GM19025 (cell line): ENCODE data around the gene PLA2G2A.
"Not testable (repeated sequence)": the region's sequence is repeated elsewhere in the genome, so short reads cannot be mapped to it uniquely, and the experiment has no call there.

ENCODE experiments used
- ATAC-seq: cut with Tn5 transposase; IDR thresholded peaks from one replicate; pipeline ENCODE4 v1.9.1; 2021; ENCODE audit warnings: mild to moderate bottlenecking, low read depth, moderate library complexity; ENCODE audit not compliant: unreplicated experiment

The PLA2G2A gene

DNA sequence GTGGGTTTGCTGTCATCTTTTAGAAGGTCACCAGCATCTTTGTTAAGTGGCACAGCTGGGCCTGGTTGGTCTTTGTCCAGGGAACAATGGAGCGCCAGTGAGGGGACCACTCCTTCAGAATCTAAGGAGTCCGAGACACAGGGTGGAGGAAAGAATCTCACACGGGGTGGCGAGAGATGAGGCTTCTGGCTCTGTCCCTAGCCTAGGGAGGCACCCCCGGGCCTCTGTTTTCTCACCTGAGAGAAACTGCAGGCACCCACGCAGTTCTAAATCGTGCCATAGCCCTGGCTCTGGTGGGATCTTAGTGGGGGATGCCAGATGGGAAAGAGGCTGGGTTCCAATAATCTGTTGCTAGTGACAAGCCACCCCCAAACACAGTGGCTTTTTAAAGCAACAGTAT is 45.1 kb downstream of the PLA2G2A start:
- no peak for ATAC-seq

DNA sequence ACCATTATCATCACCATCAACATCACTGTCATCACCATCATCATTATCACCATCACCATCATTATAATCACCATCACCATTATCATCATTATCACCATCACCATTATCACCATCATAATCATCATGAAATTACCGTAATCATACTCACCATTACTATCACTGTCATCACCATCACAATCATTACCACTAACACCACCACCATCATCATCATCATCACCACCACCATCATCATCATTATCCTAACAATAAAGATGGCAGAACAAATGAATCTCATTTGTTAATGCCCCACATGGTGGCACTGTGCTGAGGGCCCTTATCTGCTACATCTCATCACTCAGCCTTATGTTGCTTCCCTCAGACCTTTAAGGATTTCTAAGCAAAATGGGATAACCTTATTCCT is 46.6 kb downstream of the PLA2G2A start:
- ATAC-seq, result no peak

GRCh38 chr1:19927130-19927421 is 52.3 kb downstream of the PLA2G2A start:
- not testable (repeated sequence) for ATAC-seq

DNA sequence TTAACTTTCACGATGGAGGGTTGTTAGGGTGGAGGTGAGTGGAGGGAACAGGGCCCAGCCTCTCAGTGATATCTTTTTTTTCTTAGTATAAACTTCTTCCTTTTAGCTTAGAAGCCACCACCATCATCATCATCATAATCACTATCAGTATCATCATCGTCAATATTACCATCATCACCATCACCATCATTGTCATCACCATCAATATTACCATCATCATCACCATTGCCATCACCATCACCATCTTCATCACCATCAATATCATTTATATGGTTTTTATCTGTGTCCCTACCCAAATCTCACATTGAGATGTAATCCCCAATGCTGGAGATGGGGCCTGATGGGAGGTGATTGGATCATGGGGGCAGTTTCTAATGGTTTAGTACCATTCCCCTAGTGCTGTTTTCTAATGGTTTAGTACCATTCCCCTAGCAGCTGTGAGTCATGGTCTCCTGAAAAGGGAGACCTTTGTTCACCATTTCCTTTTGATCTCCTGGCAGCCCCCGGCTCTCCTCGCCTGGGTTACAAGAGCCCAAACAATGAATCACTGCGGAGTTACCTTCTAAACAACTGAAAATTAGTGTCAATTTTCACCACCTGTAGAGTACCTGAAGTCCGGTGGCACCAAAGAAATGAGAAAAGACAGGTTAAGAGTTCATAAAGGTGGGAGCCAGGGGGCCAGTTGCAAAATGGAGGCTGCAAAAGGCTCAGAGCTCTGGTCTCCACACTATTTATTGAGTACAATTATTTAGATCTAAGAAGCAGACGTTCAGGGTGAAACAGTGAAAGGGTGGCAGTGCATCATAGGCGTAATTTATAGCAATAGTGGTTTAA is 52.9 kb downstream of the PLA2G2A start:
- no peak for ATAC-seq
